ENCODE measurements around the gene PHOSPHO1. TPM values are rescaled to one million over a fixed set of nuclear protein-coding genes. Genes with fewer than 3 reads are reported as not detected.

Gene PHOSPHO1
- total and polyA plus RNA-seq, 2 of the 13 experiments (the other 11 are each of a cell fraction or from before 2014, with no cell fraction given) = not detected

GRCh38 chr17:49227436-49228261 is 2.9 kb downstream of the PHOSPHO1 start (continued):
- TF ChIP-seq RBM22 (optimal IDR thresholded peaks at IDR 0.05; ENCODE audit: low read length) = no peak
- no peak for TF ChIP-seq ZFP1 (CRISPR knock-in tag; IDR thresholded peaks at IDR 0.05)
- TF ChIP-seq MAF1 (CRISPR knock-in tag; IDR thresholded peaks at IDR 0.05; ENCODE audit: borderline replicate concordance) = no peak
- no peak for TF ChIP-seq TFAP4 (IDR thresholded peaks at IDR 0.05; ENCODE audit: borderline replicate concordance, low read depth)
- no peak for TF ChIP-seq MNT (IDR thresholded peaks at IDR 0.05)
- no peak for TF ChIP-seq GLI4 (CRISPR knock-in tag; IDR thresholded peaks at IDR 0.05; ENCODE audit: borderline replicate concordance)
- no peak for TF ChIP-seq PTBP1 (IDR thresholded peaks at IDR 0.05; ENCODE audit: low read depth, low read length, poor library complexity, severe bottlenecking)
- no peak for TF ChIP-seq POGZ (CRISPR knock-in tag; IDR thresholded peaks at IDR 0.05)
- TF ChIP-seq ARID4A (CRISPR knock-in tag; IDR thresholded peaks at IDR 0.05; ENCODE audit: borderline replicate concordance) = 0 out of 2 replicates have a peak, but pooled peaks have one; percentile 17
- 0 out of 2 replicates have a peak, but pooled peaks have one; percentile 61 for TF ChIP-seq ZNF512 (CRISPR knock-in tag; IDR thresholded peaks at IDR 0.05)
- TF ChIP-seq ERF (CRISPR knock-in tag; IDR thresholded peaks at IDR 0.05) = no peak
- no peak for TF ChIP-seq CBX1 (IDR thresholded peaks at IDR 0.05; ENCODE audit: low read depth)
- no peak for TF ChIP-seq ZNF670 (CRISPR knock-in tag; IDR thresholded peaks at IDR 0.05; ENCODE audit: borderline replicate concordance)
- no peak for TF ChIP-seq ZNF761 (CRISPR knock-in tag; conservative IDR thresholded peaks at IDR 0.05)
- TF ChIP-seq GATAD1 (CRISPR knock-in tag; IDR thresholded peaks at IDR 0.05) = no peak
